GM12874 (cell line): Measurements from ENCODE around the gene CRLF1.
A peak's percentile ranks its signal among the peaks of the same experiment; 100 is the strongest.

Source experiments
- CTCF ChIP-seq: IDR thresholded peaks from 2 replicates; pipeline ENCODE4 v1.5.1; 2011; ENCODE audit warnings: low read depth, mild to moderate bottlenecking, control low read depth, low read length, moderate library complexity; ENCODE audit not compliant: insufficient read depth

The CRLF1 gene

GRCh38 chr19:18586306-18586705 is 20.3 kb downstream of the CRLF1 start:
- peak; percentile 14; the same call in 1 of the 2 replicates for TF ChIP-seq CTCF

- TF ChIP-seq CTCF = no peak
Observed at GRCh38 chr19:18580311-18580710, 26.3 kb downstream of the CRLF1 start.

- TF ChIP-seq CTCF = no peak
Observed at GRCh38 chr19:18577365-18577914, 29.2 kb downstream of the CRLF1 start.

- TF ChIP-seq CTCF = no peak
Observed at GRCh38 chr19:18576383-18576782, 30.2 kb downstream of the CRLF1 start.

- TF ChIP-seq CTCF = no peak
Observed at GRCh38 chr19:18574691-18575291, 31.8 kb downstream of the CRLF1 start.

- no peak for TF ChIP-seq CTCF
Observed at GRCh38 chr19:18571564-18572344, 34.8 kb downstream of the CRLF1 start, which contains the start of gene UBA52. UBA52 (plus strand) TSS chr19:18571857; CDS start chr19:18573301, 1,444 bp downstream.

- no peak for TF ChIP-seq CTCF
Observed at GRCh38 chr19:18568367-18568766, 38.2 kb downstream of the CRLF1 start.
